Calu3 (cell line): ENCODE results near the gene PLXNA2. TPM values are rescaled to one million over a fixed set of nuclear protein-coding genes. Genes with fewer than 3 reads are reported as not detected.

ENCODE experiments used
- BruUV-seq: library from RNA; stranded (reverse); fragments of 400-500 nt; replicated peaks from 2 replicates; lab custom pipeline; 2021; lab: Mats Ljungman, UMichigan
- CTCF ChIA-PET: fragments of 300-600 bp; sonication (Branson Sonifier 250); formaldehyde crosslinking; loops from one replicate; lab custom pipeline; 2022; ENCODE audit warnings: antibody characterized with exemption; lab: Charles Lee
- DNase-seq: peaks from one replicate; pipeline ENCODE4 v3.0.0; 2022
- H3K27ac Mint-ChIP-seq: one replicate; pipeline ENCODE4 v1.8.0; 2022; ENCODE audit warnings: mixed read lengths; ENCODE audit not compliant: unreplicated experiment
- H3K27me3 Mint-ChIP-seq: one replicate; pipeline ENCODE4 v1.8.0; 2022; ENCODE audit warnings: mixed read lengths; ENCODE audit not compliant: unreplicated experiment
- H3K36me3 Mint-ChIP-seq: one replicate; pipeline ENCODE4 v1.8.0; 2022; ENCODE audit warnings: mild to moderate bottlenecking, moderate library complexity, mixed read lengths; ENCODE audit not compliant: insufficient read depth, unreplicated experiment
- H3K4me1 Mint-ChIP-seq: one replicate; pipeline ENCODE4 v1.8.0; 2022; ENCODE audit warnings: mild to moderate bottlenecking, low read depth, mixed read lengths; ENCODE audit not compliant: unreplicated experiment
- H3K4me3 Mint-ChIP-seq: one replicate; pipeline ENCODE4 v1.8.0; 2022; ENCODE audit warnings: mild to moderate bottlenecking, low read depth, moderate library complexity, mixed read lengths; ENCODE audit not compliant: unreplicated experiment
- H3K9me3 Mint-ChIP-seq: one replicate; pipeline ENCODE4 v1.8.0; 2022; ENCODE audit warnings: low read depth, mixed read lengths; ENCODE audit not compliant: unreplicated experiment
- CTCF ChIP-seq: fragments of 200-600 bp; IDR thresholded peaks from one replicate; pipeline ENCODE4 v1.8.0; 2022; ENCODE audit warnings: antibody characterized with exemption; ENCODE audit not compliant: unreplicated experiment
- intact Hi-C: fragments of 100-400 bp; cut with micrococcal nuclease; formaldehyde crosslinking; loops from one replicate; pipeline ENCODE4 v1.10.0; 2022; ENCODE audit not compliant: unreplicated experiment
- total RNA-seq: library from RNA; stranded (reverse); gene quantifications from 2 replicates; pipeline ENCODE4 v1.2.3, GENCODE V29; 2022

PLXNA2 gene
- total RNA-seq, 1 experiment from 2014 or later: 16.2 TPM

GRCh38 chr1:208009303-208009702 lies 234.9 kb downstream of the PLXNA2 start:
- no peaks in the 10 kb centered on the region for H3K36me3 Mint-ChIP-seq
- H3K4me3 Mint-ChIP-seq: no peak overlapping the region
- DNase-seq: no peak
- peaks cover 34% of the 10 kb centered on the region for H3K4me1 Mint-ChIP-seq
- no peak overlapping the region for H3K27ac Mint-ChIP-seq
- no peaks in the 10 kb centered on the region for H3K9me3 Mint-ChIP-seq
- BruUV-seq: no TSS peak
- intact Hi-C loops: no loop called here
- CTCF ChIA-PET: interaction anchor here (1.0 to 2.8 kb wide), 2 partner anchors 11 to 13 kb away, joined by 4 to 14 read pairs; no protein-coding TSS in a partner anchor
- H3K27me3 Mint-ChIP-seq: no peaks in the 10 kb centered on the region
- no peak for TF ChIP-seq CTCF

GRCh38 chr1:208008534-208008933 lies 235.7 kb downstream of the PLXNA2 start:
- no peak for DNase-seq
- Mint-ChIP-seq H3K36me3 (no peaks in the 10 kb centered on the region), H3K4me3 (no peak overlapping the region), H3K27me3 (no peaks in the 10 kb centered on the region), H3K4me1 (peaks cover 34% of the 10 kb centered on the region), H3K9me3 (no peaks in the 10 kb centered on the region), H3K27ac (no peak overlapping the region)
- intact Hi-C loops: no loop called here
- BruUV-seq: no TSS peak
- CTCF ChIA-PET: interaction anchor here (2.8 kb wide), 1 partner anchor 11 kb away, joined by 14 read pairs; no protein-coding TSS in a partner anchor
- no peak for TF ChIP-seq CTCF

GRCh38 chr1:208007938-208008342 lies 236.2 kb downstream of the PLXNA2 start:
- intact Hi-C loops: no loop called here
- H3K27me3 Mint-ChIP-seq: no peaks in the 10 kb centered on the region
- no peak for DNase-seq
- peaks cover 34% of the 10 kb centered on the region for H3K4me1 Mint-ChIP-seq
- H3K9me3 Mint-ChIP-seq: no peaks in the 10 kb centered on the region
- H3K4me3 Mint-ChIP-seq: no peak overlapping the region
- CTCF ChIA-PET: interaction anchor here (1.9 to 2.8 kb wide), 2 partner anchors 10 to 14 kb away, joined by 7 to 14 read pairs; no protein-coding TSS in a partner anchor
- H3K36me3 Mint-ChIP-seq: no peaks in the 10 kb centered on the region
- H3K27ac Mint-ChIP-seq: peak overlapping the region; percentile 34
- no TSS peak for BruUV-seq
- TF ChIP-seq CTCF: no peak

GRCh38 chr1:208007319-208007937 lies 236.8 kb downstream of the PLXNA2 start:
- no peak overlapping the region for H3K4me3 Mint-ChIP-seq
- intact Hi-C loops: no loop called here
- H3K9me3 Mint-ChIP-seq: no peaks in the 10 kb centered on the region
- DNase-seq: no peak
- H3K4me1 Mint-ChIP-seq: peaks cover 34% of the 10 kb centered on the region
- peak overlapping the region; percentile 34 for H3K27ac Mint-ChIP-seq
- no TSS peak for BruUV-seq
- TF ChIP-seq CTCF: no peak
- H3K36me3 Mint-ChIP-seq: no peaks in the 10 kb centered on the region
- peaks cover 5% of the 10 kb centered on the region for H3K27me3 Mint-ChIP-seq
- CTCF ChIA-PET: interaction anchor here (1.9 to 2.8 kb wide), 2 partner anchors 9 to 14 kb away, joined by 7 to 14 read pairs; no protein-coding TSS in a partner anchor
